ENCODE results near the gene CYP3A7.
"Not testable (repeated sequence)": the region's sequence is repeated elsewhere in the genome, so short reads cannot be mapped to it uniquely, and the experiment has no call there.

Gene CYP3A7

GRCh38 chr7:99734987-99735386 lies at the start of gene CYP3A7:
TSS of gene CYP3A7 (minus strand) at chr7:99735196. CDS start at chr7:99735093, 103 bp downstream.
- DNase-seq, result no peak

- no peak for DNase-seq
Measured at GRCh38 chr7:99784007-99784406, 49.0 kb upstream of the CYP3A7 start, which contains the start of gene CYP3A4. TSS of gene CYP3A4 (minus strand) at chr7:99784184. CDS start at chr7:99784081, 103 bp downstream.

GRCh38 chr7:99782012-99782953 lies 47.3 kb upstream of the CYP3A7 start:
- no peak for DNase-seq

- DNase-seq, result no peak
Measured at GRCh38 chr7:99780588-99780987, 45.6 kb upstream of the CYP3A7 start.

- no peak for DNase-seq
Measured at GRCh38 chr7:99779949-99780348, 45.0 kb upstream of the CYP3A7 start.

- no peak for DNase-seq
Measured at GRCh38 chr7:99778880-99779279, 43.9 kb upstream of the CYP3A7 start.

GRCh38 chr7:99773395-99773794 lies 38.4 kb upstream of the CYP3A7 start:
- DNase-seq, result not testable (repeated sequence)

- DNase-seq, result no peak
Measured at GRCh38 chr7:99772565-99772964, 37.6 kb upstream of the CYP3A7 start.

GRCh38 chr7:99769494-99769893 lies 34.5 kb upstream of the CYP3A7 start:
- not testable (repeated sequence) for DNase-seq

GRCh38 chr7:99768471-99768870 lies 33.5 kb upstream of the CYP3A7 start:
- no peak for DNase-seq

- DNase-seq, result no peak
Measured at GRCh38 chr7:99767662-99768061, 32.7 kb upstream of the CYP3A7 start.

- no peak for DNase-seq
Measured at GRCh38 chr7:99766484-99767099, 31.6 kb upstream of the CYP3A7 start.

- no peak for DNase-seq
Measured at GRCh38 chr7:99764478-99764877, 29.5 kb upstream of the CYP3A7 start.

- DNase-seq, result no peak
Measured at GRCh38 chr7:99762680-99763327, 27.8 kb upstream of the CYP3A7 start.

GRCh38 chr7:99755085-99755484 lies 20.1 kb upstream of the CYP3A7 start:
- DNase-seq, result no peak

GRCh38 chr7:99752356-99752755 lies 17.4 kb upstream of the CYP3A7 start:
- DNase-seq, result no peak

GRCh38 chr7:99751322-99752052 lies 16.5 kb upstream of the CYP3A7 start:
- DNase-seq, result not testable (repeated sequence)

- no peak for DNase-seq
Measured at GRCh38 chr7:99748846-99749579, 14.0 kb upstream of the CYP3A7 start.

- not testable (repeated sequence) for DNase-seq
Measured at GRCh38 chr7:99746915-99747314, 11.9 kb upstream of the CYP3A7 start.

- DNase-seq, result not testable (repeated sequence)
Measured at GRCh38 chr7:99745395-99745794, 10.4 kb upstream of the CYP3A7 start.

GRCh38 chr7:99742737-99743394 lies 7.9 kb upstream of the CYP3A7 start:
- no peak for DNase-seq

GRCh38 chr7:99741441-99741795 lies 6.4 kb upstream of the CYP3A7 start:
- no peak for DNase-seq

All from COR-L47 (cell line).